NCI-H510A treated with DMSO at 0.1 percent for 48 hours (cell line): ENCODE results near the gene MYLK.

Source experiments
- DNase-seq: peaks from one replicate; lab custom pipeline; 2025; lab: John Stamatoyannopoulos, UW

MYLK gene

DNA sequence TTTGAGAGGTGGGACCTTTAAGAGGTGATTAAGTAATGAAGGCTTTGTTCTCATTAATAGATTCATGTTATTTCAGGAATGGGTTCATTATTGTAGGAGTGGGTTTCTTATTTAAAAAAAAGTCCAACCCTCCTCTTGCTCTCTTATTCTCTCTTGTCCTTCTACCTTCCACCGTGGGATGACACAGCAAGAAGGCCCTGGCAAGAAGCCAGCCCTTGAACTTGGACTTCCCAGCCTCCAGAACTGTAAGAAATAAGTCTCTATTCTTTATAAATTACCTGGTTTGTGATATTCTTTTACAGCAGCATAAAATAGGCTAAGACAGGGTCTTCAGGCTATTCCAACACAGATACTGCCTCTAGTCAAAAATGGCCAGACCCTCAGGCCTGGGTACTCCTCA, 62.2 kb downstream of the MYLK start:
- DNase-seq, result no peak

DNA sequence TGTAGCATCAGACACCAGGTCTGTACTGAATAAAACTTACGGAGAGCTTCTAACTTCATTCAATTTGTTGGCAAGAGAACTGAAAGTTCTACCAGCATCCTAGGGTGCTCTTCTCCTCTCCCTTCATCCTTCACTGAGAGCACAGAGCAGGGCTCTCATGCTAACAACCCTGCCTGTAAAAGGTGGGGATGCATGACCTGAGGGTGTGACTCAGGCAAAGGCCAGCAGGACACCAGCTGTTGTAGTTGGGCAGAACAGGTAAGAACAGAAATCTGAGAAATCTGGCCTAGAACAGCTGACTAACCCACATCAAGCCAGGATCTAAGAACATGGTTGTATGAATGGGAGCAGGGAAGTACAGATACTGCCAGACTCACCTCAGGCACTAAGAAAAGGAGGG, 64.2 kb downstream of the MYLK start:
- no peak for DNase-seq

GRCh38 chr3:123818921-123819429, 65.2 kb downstream of the MYLK start:
- DNase-seq, result no peak

DNA sequence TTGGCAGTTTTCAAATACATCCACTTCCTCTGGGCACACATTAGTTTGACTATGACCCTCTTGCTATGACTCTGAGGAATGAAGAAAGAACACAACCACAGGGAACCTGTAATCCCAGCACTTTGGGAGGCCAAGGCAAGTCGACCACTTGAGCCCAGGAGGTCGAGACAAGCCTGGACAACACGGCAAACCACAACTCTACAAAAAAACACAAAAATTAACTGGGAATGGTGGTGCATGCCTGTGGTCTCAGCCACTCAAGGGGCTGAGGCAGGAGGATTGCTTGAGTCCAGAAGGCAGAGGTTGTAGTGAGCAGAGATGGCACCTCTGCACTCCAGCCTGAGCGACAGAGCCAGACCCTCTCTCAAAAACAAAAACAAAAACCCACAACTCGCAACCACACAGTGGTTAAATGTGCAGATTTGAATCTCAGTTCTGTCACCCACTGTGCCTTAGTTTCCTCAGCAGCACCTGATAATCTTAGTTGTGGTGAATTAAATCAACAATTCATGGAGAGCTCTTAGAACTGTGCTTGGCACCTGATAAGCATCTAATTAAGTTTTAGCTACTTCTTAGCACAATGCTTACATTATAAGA, 65.7 kb downstream of the MYLK start:
- DNase-seq, result no peak

DNA sequence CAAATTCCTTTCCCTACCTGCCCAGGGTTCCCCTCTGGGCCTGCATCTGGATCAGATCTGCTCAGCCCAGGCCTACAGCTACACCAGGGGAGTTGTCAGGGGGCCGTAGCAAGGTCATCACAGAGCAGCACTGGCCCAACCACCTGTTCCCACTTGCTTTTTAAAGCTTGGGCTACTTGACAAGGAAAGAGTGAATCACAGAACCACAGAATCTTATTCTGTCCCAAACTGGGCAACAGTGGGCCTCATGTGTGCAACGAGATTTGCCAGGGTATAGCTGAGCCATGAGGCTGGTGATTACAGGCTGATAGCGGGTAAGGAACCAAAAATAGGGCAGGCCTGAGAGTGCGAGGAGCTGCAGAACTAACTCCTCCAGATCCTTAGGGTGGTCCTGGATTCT, 66.7 kb downstream of the MYLK start:
- DNase-seq, result no peak

DNA sequence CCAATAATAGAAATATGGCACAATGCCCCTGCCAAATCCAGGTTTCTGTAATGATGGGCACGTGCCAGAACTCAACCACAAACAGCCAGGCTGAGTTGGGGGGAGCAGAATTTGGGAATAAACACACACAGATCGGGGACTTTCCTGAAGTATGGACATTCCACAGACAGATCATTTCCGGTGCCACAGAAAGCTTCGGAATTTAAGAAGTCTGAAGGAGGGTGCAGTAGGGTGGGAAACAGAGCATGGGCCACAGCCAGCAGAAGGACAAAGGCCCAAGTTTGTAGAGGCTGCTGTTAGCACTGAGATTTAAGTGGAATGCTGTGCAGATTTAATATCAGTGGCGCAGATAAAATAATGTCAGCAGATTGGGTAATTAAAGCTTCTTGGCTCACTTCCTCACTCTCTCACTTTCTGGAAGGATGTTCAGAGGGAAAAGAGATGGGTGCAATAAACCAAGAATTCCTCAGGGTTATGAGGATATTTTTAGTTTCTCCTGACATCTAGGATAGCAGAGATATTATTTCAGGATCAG, 67.4 kb downstream of the MYLK start:
- DNase-seq, result no peak

- no peak for DNase-seq
Observed at GRCh38 chr3:123815981-123816380, 68.2 kb downstream of the MYLK start.

DNA sequence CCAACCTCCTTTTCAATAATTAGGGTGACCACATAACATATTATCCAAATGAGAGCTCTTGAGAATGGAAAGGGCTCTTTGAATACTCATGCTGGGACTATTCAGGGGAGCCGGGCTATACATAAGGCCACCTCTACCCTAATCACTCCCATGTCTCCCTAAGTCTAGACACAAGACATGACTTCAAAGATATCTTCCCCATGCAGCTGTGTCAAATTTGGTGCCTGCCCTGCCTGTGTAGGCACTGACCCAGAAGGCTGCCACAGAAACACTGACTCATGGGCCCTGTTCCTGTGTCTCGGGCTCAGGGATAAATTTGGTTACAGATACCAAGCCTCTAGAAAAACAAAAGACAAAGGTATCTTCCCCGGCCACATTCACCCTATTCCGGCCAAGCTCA, 70.3 kb downstream of the MYLK start:
- no peak for DNase-seq

- no peak for DNase-seq
Observed at GRCh38 chr3:123809597-123809996, 74.5 kb downstream of the MYLK start.

GRCh38 chr3:123808812-123809211, 75.3 kb downstream of the MYLK start:
- DNase-seq, result no peak

DNA sequence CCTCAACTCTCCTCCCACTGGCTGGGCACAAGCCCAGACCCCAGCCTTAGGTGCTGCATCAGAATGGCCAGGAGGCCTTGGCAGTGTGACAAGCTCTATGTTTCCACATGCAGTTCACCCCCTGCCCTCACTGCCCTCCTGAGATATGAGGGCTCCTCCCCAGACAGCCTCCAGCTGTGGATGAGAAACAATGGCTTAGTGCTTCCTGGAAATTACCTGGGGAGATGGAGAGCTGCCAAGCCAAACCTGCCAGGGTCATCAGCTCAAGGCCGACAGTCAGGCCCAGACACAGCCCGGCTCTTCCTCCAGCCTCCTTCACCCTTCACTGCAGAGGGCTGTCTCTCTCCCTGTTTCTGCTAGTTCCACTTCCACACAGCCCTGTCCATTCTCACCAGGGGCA, 76.3 kb downstream of the MYLK start:
- no peak for DNase-seq

DNA sequence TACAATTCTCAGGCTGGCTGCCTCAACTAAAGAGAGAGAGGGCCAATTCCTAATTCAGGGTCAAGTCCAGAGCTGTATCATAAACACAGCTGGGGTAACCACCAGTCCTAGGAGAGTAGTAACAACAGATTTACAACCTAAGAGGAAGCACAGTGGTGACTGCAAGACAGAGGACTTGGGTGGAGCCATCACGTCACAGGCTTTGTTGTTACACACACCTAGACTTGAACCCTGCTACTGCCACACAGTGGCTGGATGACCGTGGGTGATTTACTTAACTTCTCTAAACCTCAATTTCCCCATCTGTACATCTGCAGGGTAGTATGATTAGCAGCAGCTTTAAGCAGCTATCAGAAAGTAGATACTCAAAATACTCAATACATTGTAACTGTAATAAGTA, 78.6 kb downstream of the MYLK start:
- no peak for DNase-seq

DNA sequence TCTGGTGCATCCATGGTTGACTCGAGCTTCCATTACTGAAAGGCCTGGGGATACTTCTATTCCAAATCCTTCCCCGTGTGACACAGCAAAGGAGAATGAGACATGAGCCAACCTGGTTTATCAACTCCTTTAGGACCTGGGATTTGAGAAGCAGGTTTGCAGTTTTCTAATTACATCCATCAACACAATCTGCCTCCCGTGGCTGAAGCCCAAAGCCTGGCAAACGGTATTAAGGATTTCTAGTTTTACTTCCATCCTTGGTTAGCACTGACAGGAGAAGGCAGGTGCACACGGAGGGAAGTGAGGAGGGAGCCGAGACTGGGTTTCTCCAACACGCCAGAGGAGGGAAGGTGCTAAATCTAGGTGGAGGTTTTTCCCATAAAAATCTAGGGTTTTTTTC, 79.0 kb downstream of the MYLK start:
- no peak for DNase-seq

DNA sequence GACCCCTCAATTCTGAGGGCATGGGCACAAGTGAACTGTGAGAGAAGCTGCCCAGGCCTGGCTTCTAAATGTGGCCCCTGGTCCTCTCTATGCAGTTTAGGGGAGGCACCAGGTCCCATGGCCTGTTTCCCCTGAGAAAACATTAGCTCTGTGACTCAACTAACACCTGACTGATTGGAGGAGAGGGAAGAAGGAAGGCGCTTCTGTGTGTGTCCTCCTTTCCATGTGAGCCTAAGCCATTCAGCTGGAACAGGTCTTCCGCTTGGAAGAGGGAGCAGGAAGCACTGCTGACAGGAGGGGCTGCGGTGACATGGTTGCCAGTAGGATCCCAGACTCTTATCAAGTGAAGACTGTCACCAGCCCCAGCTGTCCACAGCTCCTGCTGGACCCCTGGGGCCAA, 79.5 kb downstream of the MYLK start:
- no peak for DNase-seq

DNA sequence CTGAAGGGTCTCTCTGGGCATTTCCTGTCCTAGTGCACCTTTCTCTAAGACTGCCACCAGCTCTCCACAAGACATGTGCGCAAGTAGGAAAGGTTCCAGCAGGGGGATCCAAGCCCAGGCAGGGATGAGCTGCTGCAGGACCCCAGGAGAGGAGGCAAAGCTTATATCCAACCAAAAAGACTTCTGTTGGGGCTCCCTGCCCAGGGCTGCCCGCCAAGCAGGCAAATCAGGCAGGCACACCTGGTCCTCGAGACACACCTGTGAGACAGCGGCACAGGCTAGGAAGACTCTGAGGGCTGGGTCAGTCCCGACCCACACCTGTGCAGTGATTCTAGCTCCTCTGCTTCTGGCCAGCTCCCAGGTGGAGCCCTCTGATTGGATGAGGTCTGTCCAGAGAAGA, 80.6 kb downstream of the MYLK start:
- no peak for DNase-seq

DNA sequence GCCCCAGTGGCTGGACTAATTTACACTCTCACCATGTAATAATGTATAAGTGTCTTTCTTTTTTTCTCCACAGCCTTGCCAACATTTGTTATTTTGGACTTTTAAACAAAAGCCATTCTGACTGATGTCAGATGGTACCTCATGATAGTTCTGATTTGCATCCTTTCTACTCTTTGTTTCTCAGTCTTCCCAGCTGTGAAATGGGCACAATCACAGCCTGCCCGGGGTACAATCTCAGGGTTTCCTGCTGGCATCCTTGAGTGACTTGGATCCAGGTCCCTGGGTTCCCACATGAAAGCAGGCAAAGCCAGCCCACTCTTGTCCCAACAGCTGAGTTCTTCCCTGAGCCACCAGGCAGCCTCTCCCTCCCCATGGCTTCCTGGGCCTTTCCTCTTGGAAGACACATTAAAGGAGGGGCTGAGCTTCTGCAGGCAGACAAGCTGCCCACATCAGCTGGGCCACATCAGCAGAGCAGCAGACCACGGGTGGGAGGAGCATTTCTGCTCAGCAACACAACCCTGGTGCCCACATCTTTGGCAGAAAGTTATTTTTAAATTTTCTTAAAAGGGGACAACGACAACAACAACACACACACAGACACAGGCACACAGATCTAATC, 82.0 kb downstream of the MYLK start:
- DNase-seq, result no peak

DNA sequence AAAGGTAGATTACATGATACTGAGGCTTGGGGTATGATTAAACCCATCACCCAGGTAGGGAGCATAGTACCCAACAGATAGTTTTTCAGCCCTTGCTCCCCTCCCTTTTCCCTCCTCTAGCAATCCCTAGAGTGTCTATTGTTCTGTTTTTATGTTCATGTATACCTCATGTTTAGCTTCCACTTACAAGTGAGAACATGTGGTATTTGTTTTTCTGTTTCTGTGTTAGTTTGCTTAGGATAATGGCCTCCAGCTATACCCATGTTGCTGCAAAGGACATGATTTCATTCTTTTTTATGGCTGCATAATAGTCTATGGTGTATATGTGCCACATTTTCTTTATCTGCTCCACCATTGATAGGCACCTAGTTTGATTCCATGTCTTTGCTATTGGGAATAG, 82.7 kb downstream of the MYLK start:
- DNase-seq, result no peak

GRCh38 chr3:123800362-123800682, 83.8 kb downstream of the MYLK start:
- no peak for DNase-seq

- no peak for DNase-seq
Observed at GRCh38 chr3:123799544-123800361, 84.4 kb downstream of the MYLK start.

GRCh38 chr3:123798550-123798949, 85.6 kb downstream of the MYLK start:
- DNase-seq, result no peak

- no peak for DNase-seq
Observed at GRCh38 chr3:123795471-123796251, 88.5 kb downstream of the MYLK start.

GRCh38 chr3:123793425-123793824, 90.7 kb downstream of the MYLK start:
- DNase-seq, result no peak
